Measurements from ENCODE around the gene EXOC4. TPM values are rescaled to one million over a fixed set of nuclear protein-coding genes. Genes with fewer than 3 reads are reported as not detected.
A peak's percentile ranks its signal among the peaks of the same experiment; 100 is the strongest.

The EXOC4 gene
- total RNA-seq, 1 donor from 2014 or later = 84.0 TPM

DNA sequence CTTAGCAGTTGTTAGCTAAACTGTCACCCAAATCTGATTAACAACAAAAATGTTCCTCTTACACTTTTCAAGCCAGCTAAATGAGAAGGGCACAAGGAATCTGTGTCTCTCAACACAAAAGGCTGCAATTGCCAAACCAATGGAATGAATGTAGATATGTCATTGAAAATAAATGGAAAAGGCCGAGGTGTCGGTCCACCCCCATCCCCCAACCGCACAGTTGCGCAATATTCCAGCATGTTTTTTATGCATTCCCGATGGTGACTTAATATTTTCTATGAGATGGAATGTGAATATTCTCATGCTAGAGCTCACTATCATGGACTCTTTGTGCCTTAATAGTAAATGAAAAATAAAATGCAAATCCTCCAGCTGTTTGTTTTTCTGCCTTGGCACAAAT lies 692.6 kb downstream of the EXOC4 start:
- no peak for FAIRE-seq

GRCh38 chr7:133947458-133948254 lies 694.8 kb downstream of the EXOC4 start:
- H3K36me3 ChIP-seq (ENCODE audit: control insufficient read depth, insufficient read depth, low read length) = no peaks in the 10 kb centered on the region
- FAIRE-seq = no peak
- no peak overlapping the region for H3K4me3 ChIP-seq (ENCODE audit: low read depth, low read length)
- no peak for DNase-seq (ENCODE audit: low read depth)
- TF ChIP-seq CTCF (IDR thresholded peaks at IDR 0.05; ENCODE audit: insufficient read depth, low read length, severe bottlenecking) = no peak
- H3K27me3 ChIP-seq (ENCODE audit: control insufficient read depth, insufficient read depth, low read length) = no peaks in the 10 kb centered on the region

More for the DNA sequence above, 692.6 kb downstream of the EXOC4 start:
- TF ChIP-seq CTCF (IDR thresholded peaks at IDR 0.05; ENCODE audit: insufficient read depth, low read length, severe bottlenecking) = no peak
- H3K4me3 ChIP-seq (ENCODE audit: low read depth, low read length) = no peak overlapping the region
- H3K36me3 ChIP-seq (ENCODE audit: control insufficient read depth, insufficient read depth, low read length) = no peaks in the 10 kb centered on the region
- DNase-seq (ENCODE audit: low read depth) = no peak
- no peaks in the 10 kb centered on the region for H3K27me3 ChIP-seq (ENCODE audit: control insufficient read depth, insufficient read depth, low read length)

GRCh38 chr7:133948588-133948987 lies 695.7 kb downstream of the EXOC4 start:
- no peak overlapping the region for H3K4me3 ChIP-seq (ENCODE audit: low read depth, low read length)
- FAIRE-seq = no peak
- H3K27me3 ChIP-seq (ENCODE audit: control insufficient read depth, insufficient read depth, low read length) = no peaks in the 10 kb centered on the region
- no peak for DNase-seq (ENCODE audit: low read depth)
- H3K36me3 ChIP-seq (ENCODE audit: control insufficient read depth, insufficient read depth, low read length) = no peaks in the 10 kb centered on the region
- TF ChIP-seq CTCF (IDR thresholded peaks at IDR 0.05; ENCODE audit: insufficient read depth, low read length, severe bottlenecking) = no peak

GRCh38 chr7:133950855-133951254 lies 698.0 kb downstream of the EXOC4 start:
- FAIRE-seq = no peak
- DNase-seq (ENCODE audit: low read depth) = no peak
- TF ChIP-seq CTCF (IDR thresholded peaks at IDR 0.05; ENCODE audit: insufficient read depth, low read length, severe bottlenecking) = no peak
- Histone ChIP-seq H3K36me3 (ENCODE audit: control insufficient read depth, insufficient read depth, low read length) (peaks cover 2% of the 10 kb centered on the region), H3K27me3 (ENCODE audit: control insufficient read depth, insufficient read depth, low read length) (no peaks in the 10 kb centered on the region), H3K4me3 (ENCODE audit: low read depth, low read length) (no peak overlapping the region)

- FAIRE-seq = no peak
- no peak for TF ChIP-seq CTCF (IDR thresholded peaks at IDR 0.05; ENCODE audit: insufficient read depth, low read length, severe bottlenecking)
- H3K36me3 ChIP-seq (ENCODE audit: control insufficient read depth, insufficient read depth, low read length) = peaks cover 2% of the 10 kb centered on the region
- H3K27me3 ChIP-seq (ENCODE audit: control insufficient read depth, insufficient read depth, low read length) = no peaks in the 10 kb centered on the region
- no peak overlapping the region for H3K4me3 ChIP-seq (ENCODE audit: low read depth, low read length)
- DNase-seq (ENCODE audit: low read depth) = no peak
Measured at GRCh38 chr7:133955208-133955607, 702.3 kb downstream of the EXOC4 start.

- H3K4me3 ChIP-seq (ENCODE audit: low read depth, low read length) = no peak overlapping the region
- peaks cover 2% of the 10 kb centered on the region for H3K36me3 ChIP-seq (ENCODE audit: control insufficient read depth, insufficient read depth, low read length)
- TF ChIP-seq CTCF (IDR thresholded peaks at IDR 0.05; ENCODE audit: insufficient read depth, low read length, severe bottlenecking) = no peak
- FAIRE-seq (no peak), DNase-seq (ENCODE audit: low read depth) (peak; percentile 21)
- H3K27me3 ChIP-seq (ENCODE audit: control insufficient read depth, insufficient read depth, low read length) = no peaks in the 10 kb centered on the region
Measured at GRCh38 chr7:133957845-133958244, 705.0 kb downstream of the EXOC4 start.
